Measurements from ENCODE around the gene TMEM18. TPM values are rescaled to one million over a fixed set of nuclear protein-coding genes. Genes with fewer than 3 reads are reported as not detected.

Gene TMEM18
- total RNA-seq = 13.7 and 29.9 TPM in 2 replicates

GRCh38 chr2:677056-677958, at the start of gene TMEM18:
TSS of gene TMEM18 (minus strand) at chr2:677406. CDS start at chr2:677345, 61 bp downstream.

All from hair follicular keratinocyte (primary cell).